ENCODE measurements around the gene C2CD4A.

GRCh38 chr15:62057341-62057980 is 9.3 kb upstream of the C2CD4A start:
- TF ChIP-seq POLR2A (IDR thresholded peaks at IDR 0.05; ENCODE audit: low read depth, low read length) (no peak), ZNF274 (IDR thresholded peaks at IDR 0.05; ENCODE audit: insufficient read depth, insufficient read length) (no peak), E4F1 (IDR thresholded peaks at IDR 0.05; ENCODE audit: borderline replicate concordance, partially characterized antibody) (no peak), POLR2AphosphoS5 (IDR thresholded peaks at IDR 0.05; ENCODE audit: low read length) (no peak), CHD4 (IDR thresholded peaks at IDR 0.05) (no peak), SUZ12 (IDR thresholded peaks at IDR 0.05; ENCODE audit: unreplicated experiment) (no peak), NR2C2 (IDR thresholded peaks at IDR 0.05; ENCODE audit: borderline replicate concordance, control insufficient read depth, insufficient read length, low read depth) (no peak), CBX3 (IDR thresholded peaks at IDR 0.05; ENCODE audit: borderline replicate concordance, low read depth) (no peak), CREB1 (IDR thresholded peaks at IDR 0.05; ENCODE audit: low read depth) (no peak), CTCF (IDR thresholded peaks at IDR 0.05 in 2 of 3, conservative IDR thresholded peaks at IDR 0.05 in 1 of 3; ENCODE audit: control insufficient read depth in 2 of 3, extremely low read depth in 1 of 3, insufficient read depth in 1 of 3, low read depth in 3 of 3, low read length in 3 of 3) (no peak)

All from GM12878 (cell line).